Measurements from ENCODE around the gene PFKL.
"Not testable (repeated sequence)": the region's sequence is repeated elsewhere in the genome, so short reads cannot be mapped to it uniquely, and the experiment has no call there.

Gene PFKL

DNA sequence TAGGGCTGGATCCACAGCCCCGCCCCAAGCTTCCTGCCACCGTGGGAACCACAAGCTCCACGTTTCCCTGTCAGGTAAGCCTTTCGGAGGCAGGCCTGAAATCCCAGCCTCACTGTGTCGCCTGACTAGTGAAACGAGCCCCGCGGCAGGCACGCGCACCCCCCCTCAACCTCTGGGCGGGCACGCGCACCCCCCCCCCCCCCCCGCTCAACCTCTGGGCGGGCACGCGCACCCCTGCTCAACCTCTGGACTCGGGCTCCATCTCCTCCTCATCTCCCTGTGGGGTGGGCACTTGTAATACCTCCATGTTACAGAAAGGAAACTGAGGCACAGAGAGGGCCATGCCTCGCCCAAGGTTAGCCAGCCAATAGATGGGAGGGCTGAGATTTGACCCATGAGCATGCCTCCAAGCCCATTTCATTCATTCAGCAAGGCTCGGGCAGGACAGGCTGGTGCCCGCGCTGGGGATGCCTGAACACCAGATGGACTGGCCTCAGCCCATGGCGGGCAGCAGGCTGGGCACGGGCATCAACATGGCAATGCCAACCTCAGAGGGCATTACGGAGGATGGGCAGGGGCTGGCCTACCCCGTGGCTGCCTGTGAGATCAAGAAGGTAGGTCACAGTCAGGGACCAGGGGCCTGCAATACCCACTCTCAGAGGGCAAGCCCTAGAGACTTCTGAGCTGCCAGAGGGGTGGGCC lies 34.6 kb downstream of the PFKL start:
- no peak for DNase-seq (ENCODE audit: low read depth)
- no peak overlapping the region for H3K4me3 ChIP-seq (ENCODE audit: low read length)
- TF ChIP-seq, protein P1, sequence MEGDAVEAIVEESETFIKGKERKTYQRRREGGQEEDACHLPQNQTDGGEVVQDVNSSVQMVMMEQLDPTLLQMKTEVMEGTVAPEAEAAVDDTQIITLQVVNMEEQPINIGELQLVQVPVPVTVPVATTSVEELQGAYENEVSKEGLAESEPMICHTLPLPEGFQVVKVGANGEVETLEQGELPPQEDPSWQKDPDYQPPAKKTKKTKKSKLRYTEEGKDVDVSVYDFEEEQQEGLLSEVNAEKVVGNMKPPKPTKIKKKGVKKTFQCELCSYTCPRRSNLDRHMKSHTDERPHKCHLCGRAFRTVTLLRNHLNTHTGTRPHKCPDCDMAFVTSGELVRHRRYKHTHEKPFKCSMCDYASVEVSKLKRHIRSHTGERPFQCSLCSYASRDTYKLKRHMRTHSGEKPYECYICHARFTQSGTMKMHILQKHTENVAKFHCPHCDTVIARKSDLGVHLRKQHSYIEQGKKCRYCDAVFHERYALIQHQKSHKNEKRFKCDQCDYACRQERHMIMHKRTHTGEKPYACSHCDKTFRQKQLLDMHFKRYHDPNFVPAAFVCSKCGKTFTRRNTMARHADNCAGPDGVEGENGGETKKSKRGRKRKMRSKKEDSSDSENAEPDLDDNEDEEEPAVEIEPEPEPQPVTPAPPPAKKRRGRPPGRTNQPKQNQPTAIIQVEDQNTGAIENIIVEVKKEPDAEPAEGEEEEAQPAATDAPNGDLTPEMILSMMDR (conservative IDR thresholded peaks at IDR 0.05; ENCODE audit: low read length): no peak

DNA sequence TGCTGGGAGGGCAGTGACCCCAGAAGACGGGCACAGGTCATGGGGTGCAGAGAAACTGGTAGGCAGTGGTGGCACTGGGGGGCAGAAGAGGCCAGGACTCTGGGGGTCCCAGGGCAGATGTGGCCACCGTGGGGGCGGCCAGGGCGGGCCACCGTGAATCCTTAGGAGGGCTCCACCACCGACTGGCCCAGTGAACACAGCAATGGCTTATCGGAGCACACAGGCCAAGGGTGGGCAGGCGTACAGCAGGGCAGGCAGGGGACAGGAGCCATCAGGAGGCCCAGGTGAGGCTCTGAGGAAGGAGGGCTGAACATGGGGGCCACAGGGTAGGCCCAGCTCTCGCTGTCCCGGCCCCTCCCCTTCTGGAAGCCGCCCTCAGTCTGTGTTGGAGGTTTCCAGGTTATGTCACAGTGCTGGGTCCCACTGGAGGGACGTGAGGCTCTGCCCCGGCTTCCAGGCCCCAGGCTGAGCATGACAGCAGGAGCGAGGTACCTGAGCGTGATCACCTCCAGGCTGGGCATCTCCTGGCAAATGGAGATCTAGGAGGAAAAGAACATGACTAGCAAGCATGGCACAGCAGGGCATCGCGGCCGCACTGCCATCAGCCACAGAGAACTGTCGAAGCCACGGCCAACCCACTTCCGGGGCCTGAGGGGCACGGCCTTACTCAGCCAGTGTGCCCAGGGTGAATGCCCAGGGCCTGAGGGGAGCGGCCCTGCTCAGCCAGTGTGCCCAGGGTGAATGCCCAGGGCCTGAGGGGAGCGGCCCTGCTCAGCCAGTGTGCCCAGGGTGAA lies 35.6 kb downstream of the PFKL start:
- H3K4me3 ChIP-seq (ENCODE audit: low read length): no peak overlapping the region
- no peak for DNase-seq (ENCODE audit: low read depth)

DNA sequence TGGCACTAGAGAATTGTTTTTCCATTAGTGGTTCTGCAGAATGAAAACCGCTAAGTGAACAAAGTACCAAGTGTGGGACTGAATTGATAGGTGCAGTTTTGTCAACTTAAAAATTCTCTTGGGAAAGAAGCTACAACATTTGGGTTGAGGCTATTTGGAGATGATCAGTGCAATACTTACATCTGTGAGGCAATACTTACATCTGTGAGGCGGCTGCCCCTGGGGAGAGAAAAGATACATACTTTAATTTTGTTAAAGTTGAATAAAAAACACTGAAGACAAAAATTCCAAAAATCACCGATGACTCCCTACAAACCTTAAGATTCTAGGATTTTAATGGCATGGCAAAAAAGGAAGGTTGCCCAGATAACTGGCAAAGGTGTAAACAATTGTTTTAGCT lies 37.6 kb downstream of the PFKL start:
- DNase-seq (ENCODE audit: low read depth): peak; percentile 46
- TF ChIP-seq, protein P1 (conservative IDR thresholded peaks at IDR 0.05; ENCODE audit: low read length): no peak
- H3K4me3 ChIP-seq (ENCODE audit: low read length): no peak overlapping the region

More for the DNA sequence above, 35.6 kb downstream of the PFKL start:
- TF ChIP-seq, protein P1 (conservative IDR thresholded peaks at IDR 0.05; ENCODE audit: low read length): no peak

DNA sequence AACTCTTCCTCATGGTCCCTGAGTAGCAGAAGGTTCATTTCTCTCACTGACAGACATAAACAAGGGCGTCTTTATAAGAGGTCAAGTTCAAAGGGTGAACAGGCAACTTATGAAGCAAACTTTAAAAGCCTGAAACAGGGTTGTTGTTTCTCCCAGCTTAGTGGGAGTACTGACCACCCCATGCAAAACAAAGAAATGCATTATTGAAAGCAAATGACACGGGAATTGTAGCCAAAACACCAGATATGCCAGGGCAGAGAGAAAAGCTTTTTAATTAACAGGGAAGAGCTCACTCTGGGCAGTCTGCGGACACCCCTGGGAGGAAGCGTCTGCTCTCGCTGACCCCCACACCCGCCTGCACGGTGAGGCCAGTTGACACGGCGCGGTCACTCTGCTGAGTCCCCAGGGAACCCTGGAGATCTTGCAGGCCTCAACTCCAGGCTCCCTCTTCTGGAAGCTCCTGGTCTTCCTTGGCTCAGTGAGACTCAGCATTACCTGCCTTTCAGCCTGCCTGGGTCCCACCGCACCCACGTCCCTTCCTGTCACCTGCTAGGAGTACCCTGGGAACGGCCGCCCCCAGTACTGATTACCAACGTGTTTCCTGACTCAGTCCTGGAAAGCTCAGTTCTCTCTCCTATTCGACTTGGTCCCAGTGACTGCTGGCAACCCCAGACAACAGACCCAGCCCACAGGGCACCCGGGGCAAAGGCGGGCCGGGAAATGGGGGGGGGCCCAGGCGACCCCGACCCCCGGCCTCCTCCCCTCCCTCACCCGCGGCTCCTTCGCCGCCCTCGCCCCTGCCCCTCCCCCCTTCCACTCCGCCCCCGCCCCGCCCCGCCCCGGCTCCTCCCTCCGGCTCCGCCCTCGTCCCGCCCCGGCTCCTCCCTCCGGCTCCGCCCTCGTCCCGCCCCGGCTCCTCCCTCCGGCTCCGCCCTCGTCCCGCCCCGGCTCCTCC lies 38.4 kb downstream of the PFKL start:
- DNase-seq (ENCODE audit: low read depth): peak; percentile 54
- TF ChIP-seq, protein P1 (conservative IDR thresholded peaks at IDR 0.05; ENCODE audit: low read length): peak; percentile 56

DNA sequence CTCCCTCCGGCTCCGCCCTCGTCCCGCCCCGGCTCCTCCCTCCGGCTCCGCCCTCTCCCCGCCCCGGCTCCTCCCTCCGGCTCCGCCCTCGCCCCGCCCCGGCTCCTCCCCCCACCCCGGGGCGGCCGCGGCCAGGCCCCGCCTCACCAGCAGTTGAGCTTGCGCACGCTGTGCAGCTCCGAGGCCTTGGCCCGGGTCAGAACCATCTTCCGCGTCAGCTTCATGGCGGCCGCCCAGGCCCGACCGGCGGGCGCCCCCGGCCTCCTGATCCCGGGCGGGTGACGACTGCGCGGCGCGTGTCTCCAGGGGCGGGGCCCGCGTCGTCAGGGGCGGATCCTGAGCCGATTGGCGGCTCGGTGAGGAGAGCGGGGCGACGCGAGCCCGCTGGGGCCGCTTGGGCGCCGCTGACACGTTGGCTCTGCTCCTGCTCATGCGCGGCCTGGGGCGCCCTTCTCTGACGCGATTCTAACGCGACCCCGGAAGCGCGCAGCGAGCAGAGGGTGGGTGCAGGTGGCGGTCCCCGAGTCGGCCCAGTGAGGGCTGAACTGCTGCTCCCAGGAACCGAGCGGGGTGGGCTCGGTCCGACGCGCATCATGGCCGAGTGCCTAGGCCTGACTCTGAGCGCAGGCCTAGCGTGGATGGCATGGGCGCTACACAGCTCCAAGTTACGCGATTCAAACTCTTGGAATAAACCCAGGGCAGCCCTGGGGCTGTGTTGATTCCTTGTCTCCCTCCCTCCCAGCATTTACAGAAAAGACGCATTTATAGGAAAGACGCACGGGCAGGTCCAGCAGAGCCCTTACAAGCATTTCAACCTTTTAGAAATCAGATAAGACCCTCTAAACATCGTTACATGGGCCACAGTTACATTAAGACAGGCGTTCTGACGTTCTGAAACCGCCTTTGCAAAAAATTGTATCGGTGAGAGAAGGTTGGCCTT lies 39.4 kb downstream of the PFKL start, which contains the start of gene CFAP410:
Gene CFAP410, minus strand, starts transcription at position 420 of the 940 bp plus-strand sequence. Its CDS starts 196 bp downstream, at position 224.
- TF ChIP-seq, protein P1 (conservative IDR thresholded peaks at IDR 0.05; ENCODE audit: low read length): no peak
- H3K4me3 ChIP-seq (ENCODE audit: low read length): peak within 1 kb of the TSS; percentile 79
- DNase-seq (ENCODE audit: low read depth): peak; percentile 95

More for the DNA sequence above, 38.4 kb downstream of the PFKL start:
- H3K4me3 ChIP-seq (ENCODE audit: low read length): peak overlapping the region; percentile 60

DNA sequence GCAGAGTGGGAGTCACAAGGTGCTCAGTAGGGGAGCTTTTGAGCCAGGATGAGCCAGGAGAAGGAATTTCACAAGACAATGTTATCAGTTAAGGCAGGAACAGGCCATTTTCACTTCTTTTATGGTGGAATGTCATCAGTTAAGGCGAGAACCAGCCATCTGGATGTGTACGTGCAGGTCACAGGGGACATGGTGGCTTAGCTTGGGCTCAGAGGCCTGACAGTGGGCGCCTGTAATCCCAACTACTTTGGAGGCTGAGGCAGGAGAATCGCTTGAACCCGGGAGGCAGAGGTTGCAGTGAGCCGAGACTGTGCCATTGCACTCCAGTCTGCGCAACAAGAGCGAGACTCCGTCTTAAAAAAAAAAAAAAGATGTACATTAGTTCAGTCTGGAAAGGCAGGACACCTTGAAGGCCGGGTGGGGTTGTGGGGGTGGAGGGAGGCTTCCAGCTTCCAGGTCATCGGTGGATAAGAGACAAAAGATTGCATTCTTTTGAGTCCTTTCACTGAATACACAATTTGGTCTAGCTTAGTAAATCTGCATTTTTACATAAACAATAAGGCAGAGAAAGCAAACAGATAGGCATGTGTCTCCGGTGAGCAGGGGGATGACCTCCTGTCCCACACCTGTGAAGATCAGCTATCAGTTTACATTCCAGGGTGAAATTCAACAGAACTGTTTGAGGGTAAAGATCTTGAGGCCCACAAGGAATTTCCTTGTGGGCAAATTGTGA lies 42.0 kb downstream of the PFKL start:
- not testable (repeated sequence) for DNase-seq (ENCODE audit: low read depth); H3K4me3 ChIP-seq (ENCODE audit: low read length)

DNA sequence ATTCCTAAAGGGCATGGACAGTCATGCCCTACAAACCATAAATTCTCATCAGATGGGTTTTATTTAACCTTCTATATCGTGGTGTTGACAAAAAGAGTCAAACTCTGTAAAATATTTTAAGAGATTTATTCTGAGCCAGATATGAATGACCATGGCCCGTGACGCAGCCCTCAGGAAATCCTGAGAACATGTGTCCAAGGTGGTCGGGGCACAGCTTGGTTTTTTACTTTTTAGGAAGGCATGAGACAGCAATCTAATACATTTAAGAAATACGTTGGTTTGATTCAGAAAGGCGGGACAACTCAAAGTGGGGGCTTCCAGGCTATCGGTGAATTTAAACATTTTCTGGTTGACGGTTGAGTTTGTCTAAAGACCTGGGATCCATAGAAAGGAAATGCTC lies 43.1 kb downstream of the PFKL start:
- DNase-seq (ENCODE audit: low read depth); H3K4me3 ChIP-seq (ENCODE audit: low read length): not testable (repeated sequence)

All from AG10803 (cell line).